Effector memory CD8-positive, alpha-beta T cell (primary cell): ENCODE data around the gene CYP39A1.

Experiments
- ATAC-seq: fragments of 150-1000 bp; cut with Tn5 transposase; replicated peaks from 2 replicates; pipeline ENCODE4 v1.10.0; 2021; ENCODE audit warnings: mild to moderate bottlenecking, moderate library complexity
- DNase-seq, 3 experiments: peaks; one replicate each; pipeline ENCODE4 v3.0.0; 2021
- H3K27ac Mint-ChIP-seq, 2 donors: one replicate each; pipeline ENCODE4 v1.8.0; 2022; ENCODE audit warnings: mild to moderate bottlenecking in 2 of 2, mixed read lengths in 2 of 2, moderate library complexity in 2 of 2
- H3K27me3 Mint-ChIP-seq, 2 donors: one replicate each; pipeline ENCODE4 v1.8.0; 2022; ENCODE audit warnings: mixed read lengths in 2 of 2
- H3K36me3 Mint-ChIP-seq: one replicate; pipeline ENCODE4 v1.8.0; 2022; ENCODE audit warnings: mild to moderate bottlenecking, moderate library complexity, mixed read lengths; ENCODE audit not compliant: insufficient read depth
- H3K4me1 Mint-ChIP-seq, 2 donors: one replicate each; pipeline ENCODE4 v1.8.0; 2022; ENCODE audit warnings: low read depth in 2 of 2, mixed read lengths in 2 of 2
- H3K4me3 Mint-ChIP-seq, 2 donors: one replicate each; pipeline ENCODE4 v1.8.0; 2022; ENCODE audit warnings: mild to moderate bottlenecking in 2 of 2, mixed read lengths in 2 of 2, moderate library complexity in 2 of 2
- H3K9me3 Mint-ChIP-seq, 2 donors: one replicate each; pipeline ENCODE4 v1.8.0; 2022; ENCODE audit warnings: mixed read lengths in 2 of 2

Gene CYP39A1

DNA sequence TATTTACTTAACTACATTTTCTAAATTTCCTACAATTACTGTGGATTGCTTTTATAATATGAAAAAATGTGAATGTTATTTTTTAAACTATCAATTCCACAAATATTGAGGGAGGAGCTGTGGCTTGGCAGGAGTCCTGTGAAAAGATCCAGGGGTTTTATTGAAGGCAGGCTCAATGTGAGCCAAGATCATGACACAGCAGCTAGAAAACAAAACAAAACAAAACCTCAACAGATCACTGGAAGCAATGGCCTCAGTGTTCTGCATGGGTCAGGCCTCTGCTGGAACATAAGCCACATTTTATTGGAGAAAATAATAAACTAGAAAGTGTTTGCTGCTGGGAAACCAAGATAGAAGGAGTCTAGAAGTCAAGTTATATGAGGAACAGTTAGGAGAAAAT lies 142.0 kb downstream of the CYP39A1 start:
- Mint-ChIP-seq H3K4me1 (no peaks in the 10 kb centered on the region), H3K36me3 (no peaks in the 10 kb centered on the region), H3K9me3 (no peaks in the 10 kb centered on the region), H3K4me3 (no peak overlapping the region), H3K27ac (no peak overlapping the region), H3K27me3 (peaks cover 6 to 30% of the 10 kb centered on the region in 2 donors)
- no peak for ATAC-seq
- no peak for DNase-seq

DNA sequence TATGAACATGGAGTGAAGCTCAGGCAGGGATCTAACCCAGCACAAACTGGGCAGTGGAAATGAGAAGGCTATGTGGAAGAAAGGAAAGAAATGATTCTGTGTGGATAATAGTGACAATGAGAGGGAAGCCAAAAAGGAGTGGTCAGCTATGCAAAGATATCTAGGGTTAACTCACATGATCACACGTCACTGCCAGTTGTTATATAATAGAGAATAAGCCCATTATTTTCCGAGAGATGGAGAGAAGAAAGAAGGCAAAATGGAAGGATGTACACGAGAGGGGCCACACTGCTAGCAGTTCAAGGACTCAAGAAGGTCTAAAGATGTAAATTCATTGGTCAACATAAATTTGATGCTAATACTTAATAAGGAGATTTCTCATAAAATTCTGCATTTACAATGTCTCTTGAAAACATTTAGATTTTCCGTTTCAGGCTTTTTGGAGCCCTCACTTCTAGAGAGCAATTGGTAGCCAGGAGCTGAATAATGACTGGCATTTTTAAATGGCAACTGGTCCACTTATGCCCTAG lies 142.6 kb downstream of the CYP39A1 start:
- no peaks in the 10 kb centered on the region for H3K4me1 Mint-ChIP-seq
- H3K36me3 Mint-ChIP-seq, result no peaks in the 10 kb centered on the region
- H3K27ac Mint-ChIP-seq, result no peak overlapping the region
- H3K4me3 Mint-ChIP-seq, result no peak overlapping the region
- H3K27me3 Mint-ChIP-seq, result peaks cover 6 to 35% of the 10 kb centered on the region in 2 donors
- H3K9me3 Mint-ChIP-seq, result no peaks in the 10 kb centered on the region
- ATAC-seq, result no peak
- DNase-seq, result no peak

DNA sequence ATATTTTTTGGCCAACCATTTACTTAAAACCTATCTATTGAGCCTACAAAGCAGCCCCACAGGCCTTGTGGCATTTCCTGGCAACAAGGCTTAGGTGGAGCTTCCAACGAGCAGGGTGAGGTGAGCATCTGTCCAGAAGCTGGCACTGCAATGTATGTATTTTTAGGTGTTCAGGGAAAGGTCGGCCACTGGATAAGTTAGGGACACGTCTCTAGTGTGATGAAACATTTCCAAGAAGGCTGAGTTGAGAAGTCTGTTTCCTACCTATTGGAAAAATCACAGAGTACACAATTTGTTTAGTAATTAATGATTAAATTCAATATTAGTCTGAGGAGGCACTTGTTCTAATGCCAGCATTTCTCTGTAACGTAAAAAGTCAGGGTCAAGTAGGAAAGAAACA lies 143.6 kb downstream of the CYP39A1 start:
- H3K4me1 Mint-ChIP-seq, result no peaks in the 10 kb centered on the region
- H3K9me3 Mint-ChIP-seq, result no peaks in the 10 kb centered on the region
- H3K36me3 Mint-ChIP-seq, result no peaks in the 10 kb centered on the region
- DNase-seq, result no peak
- peaks cover 6 to 35% of the 10 kb centered on the region in 2 donors for H3K27me3 Mint-ChIP-seq
- no peak overlapping the region for H3K27ac Mint-ChIP-seq
- no peak for ATAC-seq
- no peak overlapping the region for H3K4me3 Mint-ChIP-seq

- no peaks in the 10 kb centered on the region for H3K9me3 Mint-ChIP-seq
- H3K27ac Mint-ChIP-seq, result no peak overlapping the region
- ATAC-seq (no peak), DNase-seq (no peak)
- peaks cover 6 to 35% of the 10 kb centered on the region in 2 donors for H3K27me3 Mint-ChIP-seq
- no peaks in the 10 kb centered on the region for H3K36me3 Mint-ChIP-seq
- no peaks in the 10 kb centered on the region for H3K4me1 Mint-ChIP-seq
- no peak overlapping the region for H3K4me3 Mint-ChIP-seq
Measured at GRCh38 chr6:46507426-46507825, 145.2 kb downstream of the CYP39A1 start.

- ATAC-seq (no peak), DNase-seq (no peak)
- Mint-ChIP-seq H3K27me3 (peaks cover 21 to 41% of the 10 kb centered on the region in 2 donors), H3K36me3 (no peaks in the 10 kb centered on the region), H3K4me1 (no peaks in the 10 kb centered on the region), H3K27ac (no peak overlapping the region), H3K9me3 (no peaks in the 10 kb centered on the region), H3K4me3 (no peak overlapping the region)
Measured at GRCh38 chr6:46505693-46506512, 146.7 kb downstream of the CYP39A1 start.

- no peak for ATAC-seq
- H3K27ac Mint-ChIP-seq, result no peak overlapping the region
- no peaks in the 10 kb centered on the region for H3K36me3 Mint-ChIP-seq
- no peak overlapping the region for H3K4me3 Mint-ChIP-seq
- H3K27me3 Mint-ChIP-seq, result peaks cover 30 to 49% of the 10 kb centered on the region in 2 donors
- no peak for DNase-seq
- H3K9me3 Mint-ChIP-seq, result no peaks in the 10 kb centered on the region
- no peaks in the 10 kb centered on the region for H3K4me1 Mint-ChIP-seq
Measured at GRCh38 chr6:46504242-46504641, 148.4 kb downstream of the CYP39A1 start.

DNA sequence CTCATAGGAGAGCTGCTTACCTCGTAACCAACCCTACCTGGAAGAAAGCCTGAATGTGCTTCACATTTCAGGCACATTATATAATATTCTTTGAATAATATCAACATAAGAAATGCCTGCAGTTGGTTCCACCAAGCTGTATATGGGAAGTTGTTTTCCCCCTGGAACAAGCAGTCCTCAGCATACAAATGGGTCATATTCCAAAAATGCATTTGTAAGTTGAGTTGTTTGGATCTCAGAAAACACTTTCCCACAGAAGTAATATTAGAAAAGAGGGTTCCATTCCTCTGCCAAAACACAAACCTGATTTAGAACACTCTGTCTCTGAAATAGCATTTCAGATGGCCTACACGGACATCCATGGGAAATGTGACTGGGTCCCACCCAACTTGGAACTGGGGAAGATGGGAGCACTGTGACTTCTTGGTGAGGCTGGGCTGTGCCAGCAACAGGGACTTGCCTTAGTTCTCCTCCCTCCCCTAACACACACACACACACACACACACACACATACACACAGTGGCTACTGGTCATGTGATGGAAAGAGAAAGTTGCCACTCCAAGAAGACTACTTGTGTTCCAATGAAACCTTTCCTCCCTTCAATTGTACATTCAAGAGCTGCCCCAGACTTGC lies 150.0 kb downstream of the CYP39A1 start:
- Mint-ChIP-seq H3K36me3 (no peaks in the 10 kb centered on the region), H3K27me3 (peaks cover 30 to 36% of the 10 kb centered on the region in 2 donors), H3K4me3 (no peak overlapping the region), H3K9me3 (no peaks in the 10 kb centered on the region), H3K27ac (no peak overlapping the region), H3K4me1 (no peaks in the 10 kb centered on the region)
- ATAC-seq (no peak), DNase-seq (no peak)

DNA sequence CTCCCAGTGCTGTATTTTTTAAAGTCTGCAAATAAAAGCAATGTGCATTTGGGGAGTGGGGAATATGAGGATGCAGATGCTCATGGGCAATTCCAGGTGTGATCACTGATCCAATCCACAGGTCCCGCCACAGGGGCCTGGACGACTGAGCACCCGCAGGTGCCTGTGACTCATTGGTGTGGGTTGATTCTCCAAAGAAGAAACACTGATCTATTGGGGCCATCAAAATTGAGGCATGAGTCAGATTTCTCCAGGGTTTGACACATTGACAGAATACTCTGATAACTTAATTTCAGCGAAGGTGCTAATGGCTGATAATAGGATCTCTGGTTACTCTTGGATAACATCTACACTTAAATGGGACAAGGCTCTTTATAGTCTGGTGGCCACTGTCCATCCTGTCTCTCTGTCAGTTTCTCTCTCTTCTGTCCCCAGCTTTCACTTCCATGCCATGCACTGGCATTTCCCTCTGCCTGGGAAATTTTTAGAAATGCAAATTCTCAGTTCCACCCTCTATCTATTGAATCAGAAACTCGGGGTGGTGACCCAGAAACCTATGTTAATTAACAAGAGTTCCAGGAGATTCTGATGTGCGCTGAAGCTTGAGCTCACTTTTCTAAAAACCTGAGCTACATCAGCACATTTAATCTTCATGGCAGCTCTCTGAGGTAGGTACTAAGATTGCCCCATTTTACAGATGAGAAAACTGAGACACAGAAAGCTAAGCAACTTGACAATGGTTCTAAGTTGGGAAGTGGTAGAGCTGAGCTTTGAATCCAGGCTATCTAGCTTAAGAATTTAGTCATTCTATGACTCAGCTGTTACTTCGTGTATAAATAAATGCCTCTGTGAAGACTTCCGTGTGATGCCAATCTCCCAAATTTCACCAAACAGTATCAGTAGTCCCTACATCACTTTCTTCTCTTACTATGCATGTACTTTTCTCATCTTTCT lies 151.2 kb downstream of the CYP39A1 start:
- DNase-seq (no peak), ATAC-seq (no peak)
- no peak overlapping the region for H3K27ac Mint-ChIP-seq
- no peaks in the 10 kb centered on the region for H3K9me3 Mint-ChIP-seq
- no peaks in the 10 kb centered on the region for H3K36me3 Mint-ChIP-seq
- no peaks in the 10 kb centered on the region for H3K4me1 Mint-ChIP-seq
- H3K4me3 Mint-ChIP-seq, result no peak overlapping the region
- peaks cover 42 to 45% of the 10 kb centered on the region in 2 donors for H3K27me3 Mint-ChIP-seq

DNA sequence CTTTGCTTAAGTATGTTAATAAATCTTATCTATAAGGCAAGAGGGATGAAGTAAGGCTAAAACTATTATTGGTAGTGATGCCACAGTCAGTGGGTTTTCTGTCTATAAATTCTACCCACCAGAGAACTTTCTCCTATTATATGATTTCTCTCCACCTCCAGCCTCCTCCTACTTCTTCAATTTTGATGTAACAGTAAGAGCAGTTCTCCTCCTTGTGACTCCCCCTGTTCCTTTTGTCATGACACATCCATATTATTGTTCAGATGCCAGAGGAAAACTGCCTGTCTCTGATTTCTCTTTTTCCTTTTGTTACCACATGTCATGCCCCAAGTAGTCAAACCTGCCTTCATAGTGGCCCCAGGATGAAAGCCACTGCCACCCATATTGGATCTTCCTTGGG lies 152.2 kb downstream of the CYP39A1 start:
- Mint-ChIP-seq H3K27ac (no peak overlapping the region), H3K4me1 (no peaks in the 10 kb centered on the region), H3K36me3 (no peaks in the 10 kb centered on the region), H3K9me3 (no peaks in the 10 kb centered on the region), H3K27me3 (peaks cover 44 to 51% of the 10 kb centered on the region in 2 donors), H3K4me3 (no peak overlapping the region)
- ATAC-seq (no peak), DNase-seq (no peak)
